SK-N-SH (cell line): ENCODE results near the gene GALNTL6.

Experiments
- POLR2AphosphoS5 ChIP-seq: IDR thresholded peaks from 2 replicates; pipeline ENCODE4 v1.6.1; 2012; ENCODE audit warnings: low read depth, low read length
- TAF1 ChIP-seq: IDR thresholded peaks from 2 replicates; pipeline ENCODE4 v1.6.1; 2012; ENCODE audit warnings: low read depth, mild to moderate bottlenecking, low read length, moderate library complexity, borderline replicate concordance
- YY1 ChIP-seq: IDR thresholded peaks from 2 replicates; pipeline ENCODE4 v1.4.0; 2012; ENCODE audit warnings: low read depth, mild to moderate bottlenecking
- TF ChIP-seq, protein P1 (sequence below): fragments of 200-600 bp; sonication (generic); IDR thresholded peaks from 2 replicates; pipeline ENCODE4 v1.6.1; 2017; ENCODE audit warnings: antibody characterized with exemption, mild to moderate bottlenecking, moderate library complexity
- TF ChIP-seq, protein P2 (sequence below): IDR thresholded peaks from 2 replicates; pipeline ENCODE4 v1.4.0; 2012; ENCODE audit warnings: low read depth

DNA sequence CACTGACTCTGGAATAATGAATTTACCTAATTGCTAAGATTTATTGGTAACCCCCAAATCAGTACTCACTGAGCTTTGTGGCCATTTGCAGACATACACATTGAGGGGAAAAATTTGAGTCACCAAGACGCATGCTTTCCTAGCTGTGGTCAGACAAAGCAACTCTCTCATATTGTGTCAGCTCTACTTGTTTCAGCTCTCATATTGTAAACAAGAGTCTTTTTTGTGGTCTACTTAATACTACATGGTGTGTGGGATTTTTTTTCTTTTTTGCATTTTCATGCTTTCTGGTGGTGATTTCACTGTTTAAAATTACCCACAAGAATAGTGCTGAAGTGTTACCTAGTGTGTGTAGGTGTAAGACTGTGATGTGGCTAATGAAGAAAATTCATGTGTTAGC, 927.2 kb downstream of the GALNTL6 start:
- TF ChIP-seq YY1 (no peak), POLR2AphosphoS5 (no peak), TAF1 (no peak)
- TF ChIP-seq, protein P1, sequence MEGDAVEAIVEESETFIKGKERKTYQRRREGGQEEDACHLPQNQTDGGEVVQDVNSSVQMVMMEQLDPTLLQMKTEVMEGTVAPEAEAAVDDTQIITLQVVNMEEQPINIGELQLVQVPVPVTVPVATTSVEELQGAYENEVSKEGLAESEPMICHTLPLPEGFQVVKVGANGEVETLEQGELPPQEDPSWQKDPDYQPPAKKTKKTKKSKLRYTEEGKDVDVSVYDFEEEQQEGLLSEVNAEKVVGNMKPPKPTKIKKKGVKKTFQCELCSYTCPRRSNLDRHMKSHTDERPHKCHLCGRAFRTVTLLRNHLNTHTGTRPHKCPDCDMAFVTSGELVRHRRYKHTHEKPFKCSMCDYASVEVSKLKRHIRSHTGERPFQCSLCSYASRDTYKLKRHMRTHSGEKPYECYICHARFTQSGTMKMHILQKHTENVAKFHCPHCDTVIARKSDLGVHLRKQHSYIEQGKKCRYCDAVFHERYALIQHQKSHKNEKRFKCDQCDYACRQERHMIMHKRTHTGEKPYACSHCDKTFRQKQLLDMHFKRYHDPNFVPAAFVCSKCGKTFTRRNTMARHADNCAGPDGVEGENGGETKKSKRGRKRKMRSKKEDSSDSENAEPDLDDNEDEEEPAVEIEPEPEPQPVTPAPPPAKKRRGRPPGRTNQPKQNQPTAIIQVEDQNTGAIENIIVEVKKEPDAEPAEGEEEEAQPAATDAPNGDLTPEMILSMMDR: no peak
- TF ChIP-seq, protein P2, sequence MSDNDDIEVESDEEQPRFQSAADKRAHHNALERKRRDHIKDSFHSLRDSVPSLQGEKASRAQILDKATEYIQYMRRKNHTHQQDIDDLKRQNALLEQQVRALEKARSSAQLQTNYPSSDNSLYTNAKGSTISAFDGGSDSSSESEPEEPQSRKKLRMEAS: no peak
